ENCODE results near the gene PXMP4.
"Not testable (repeated sequence)": the region's sequence is repeated elsewhere in the genome, so short reads cannot be mapped to it uniquely, and the experiment has no call there.

The PXMP4 gene

DNA sequence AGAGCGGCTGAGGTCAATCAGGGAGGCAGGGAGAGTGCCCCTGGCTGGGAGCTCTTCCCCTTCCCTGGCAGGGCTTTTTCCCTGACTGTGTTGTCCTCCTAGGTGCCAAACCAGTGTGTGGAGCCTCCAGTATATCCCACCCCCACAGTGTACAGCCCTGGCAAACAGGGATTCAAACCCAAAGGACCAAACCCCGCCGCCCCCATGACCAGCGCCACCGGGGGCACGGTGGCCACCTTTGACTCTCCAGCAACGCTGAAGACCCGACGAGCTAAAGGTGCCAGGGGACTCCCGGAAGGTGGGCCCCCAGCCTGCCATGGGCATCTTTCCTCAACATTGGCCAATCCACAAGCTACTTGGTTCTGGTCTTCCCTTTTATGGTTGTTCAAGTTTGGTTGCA, 36.9 kb upstream of the PXMP4 start:
- Histone ChIP-seq H3K27me3 (ENCODE audit: insufficient read depth, low read length) (no peaks in the 10 kb centered on the region), H3K4ac (ENCODE audit: low read depth, low read length) (no peak overlapping the region), H2BK5ac (ENCODE audit: low read depth, low read length, poor library complexity) (no peak overlapping the region), H3K14ac (ENCODE audit: low read length) (no peak overlapping the region), H3K36me3 (ENCODE audit: control insufficient read depth in 1 of 2, insufficient read depth in 2 of 2, low read length in 2 of 2) (peaks cover 9 to 13% of the 10 kb centered on the region in 2 experiments), H3K79me1 (ENCODE audit: low read length) (no peaks in the 10 kb centered on the region), H3K79me2 (ENCODE audit: control insufficient read depth, insufficient read depth, low read length, poor library complexity) (no peaks in the 10 kb centered on the region), H2AK5ac (ENCODE audit: low read length) (no peak overlapping the region), H2BK12ac (ENCODE audit: low read length) (no peak overlapping the region), H3K4me2 (ENCODE audit: low read length) (no peak overlapping the region), H2AFZ (ENCODE audit: insufficient read depth, low read length, poor library complexity) (no peak overlapping the region), H2BK120ac (ENCODE audit: insufficient read depth, low read length, poor library complexity) (no peak overlapping the region), H3K4me1 (ENCODE audit: control insufficient read depth in 1 of 2, insufficient read depth in 2 of 2, low read length in 2 of 2) (peaks cover 0 to 5% of the 10 kb centered on the region in 2 experiments), H4K91ac (ENCODE audit: low read depth, low read length) (no peak overlapping the region), H3K27ac (ENCODE audit: low read depth, low read length) (no peak overlapping the region), H3K9ac (ENCODE audit: low read length) (no peak overlapping the region), H3K9me3 (ENCODE audit: insufficient read depth, low read depth, low read length) (peaks cover 2% of the 10 kb centered on the region), H3K23ac (ENCODE audit: low read length) (no peak overlapping the region), H4K12ac (ENCODE audit: low read depth, low read length) (no peak overlapping the region), H3K18ac (ENCODE audit: low read length) (no peak overlapping the region), H4K8ac (ENCODE audit: low read depth, low read length) (no peak overlapping the region), H3K4me3 (ENCODE audit: low read depth, low read length) (no peak overlapping the region)
- no peak for DNase-seq
- WGBS (ENCODE audit: extremely low coverage, insufficient coverage, insufficient read length), result no CpG with 5 or more reads among the region's 10 CpGs

DNA sequence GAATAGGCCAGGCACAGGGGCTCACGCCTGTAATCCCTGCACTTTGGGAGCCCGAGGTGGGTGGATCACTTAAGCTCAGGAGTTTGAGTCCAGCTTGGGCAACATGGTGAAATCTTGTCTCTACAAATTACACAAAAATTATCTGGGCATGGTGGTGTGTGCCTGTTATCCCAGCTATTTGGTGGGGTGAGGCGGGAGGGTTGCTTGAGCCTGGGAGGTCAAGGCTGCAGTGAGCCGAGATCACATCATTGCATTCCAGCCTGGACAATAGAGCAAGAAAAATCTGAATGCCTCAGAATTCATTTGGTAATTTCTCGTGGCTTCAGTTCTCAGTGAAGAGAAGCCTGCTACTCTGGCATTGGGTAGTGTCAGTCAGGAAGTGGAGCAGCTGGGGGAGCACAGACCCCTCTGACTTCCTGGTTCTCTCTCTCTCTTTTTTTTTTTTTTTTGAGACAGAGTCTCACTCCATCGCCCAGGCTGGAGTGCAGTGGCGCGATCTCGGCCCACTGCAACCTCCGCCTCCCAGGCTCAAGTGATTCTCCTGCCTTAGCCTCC, 35.9 kb upstream of the PXMP4 start:
- H3K4ac ChIP-seq (ENCODE audit: low read depth, low read length); H2AFZ ChIP-seq (ENCODE audit: insufficient read depth, low read length, poor library complexity); H2AK5ac ChIP-seq (ENCODE audit: low read length); H2BK12ac ChIP-seq (ENCODE audit: low read length); H2BK120ac ChIP-seq (ENCODE audit: insufficient read depth, low read length, poor library complexity); H3K4me2 ChIP-seq (ENCODE audit: low read length); H4K8ac ChIP-seq (ENCODE audit: low read depth, low read length); DNase-seq; H3K79me1 ChIP-seq (ENCODE audit: low read length); H4K91ac ChIP-seq (ENCODE audit: low read depth, low read length); H3K4me1 ChIP-seq (ENCODE audit: control insufficient read depth in 1 of 2, insufficient read depth in 2 of 2, low read length in 2 of 2); H3K14ac ChIP-seq (ENCODE audit: low read length); H2BK5ac ChIP-seq (ENCODE audit: low read depth, low read length, poor library complexity); H3K27me3 ChIP-seq (ENCODE audit: insufficient read depth, low read length); H3K4me3 ChIP-seq (ENCODE audit: low read depth, low read length); H3K18ac ChIP-seq (ENCODE audit: low read length); H3K23ac ChIP-seq (ENCODE audit: low read length); H3K9ac ChIP-seq (ENCODE audit: low read length); H3K79me2 ChIP-seq (ENCODE audit: control insufficient read depth, insufficient read depth, low read length, poor library complexity); H4K12ac ChIP-seq (ENCODE audit: low read depth, low read length); H3K27ac ChIP-seq (ENCODE audit: low read depth, low read length); H3K9me3 ChIP-seq (ENCODE audit: insufficient read depth, low read depth, low read length): not testable (repeated sequence)
- WGBS (ENCODE audit: extremely low coverage, insufficient coverage, insufficient read length), result no CpG with 5 or more reads among the region's 10 CpGs
- peaks cover 9 to 11% of the 10 kb centered on the region in 2 experiments for H3K36me3 ChIP-seq (ENCODE audit: control insufficient read depth in 1 of 2, insufficient read depth in 2 of 2, low read length in 2 of 2)

DNA sequence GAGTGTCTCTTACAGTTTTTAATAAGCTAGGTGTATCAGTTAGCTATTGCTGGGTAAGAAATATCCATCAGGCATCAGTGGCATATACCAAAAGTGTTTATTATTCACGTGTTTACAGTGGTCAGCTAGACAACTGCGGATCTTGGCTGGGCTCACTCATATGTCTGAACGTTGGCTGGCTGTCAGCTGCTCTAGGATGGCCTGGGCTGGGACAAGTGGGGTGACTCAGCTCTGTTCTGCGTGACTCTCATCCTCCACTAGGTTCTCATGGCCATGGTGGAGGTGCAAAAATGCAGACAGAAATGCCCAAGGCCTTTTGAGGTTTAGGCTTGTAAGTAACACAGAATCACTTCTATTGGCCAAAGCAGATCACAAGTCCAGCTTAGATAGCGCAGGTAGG, 33.7 kb upstream of the PXMP4 start:
- H3K27me3 ChIP-seq (ENCODE audit: insufficient read depth, low read length), result no peaks in the 10 kb centered on the region
- H3K27ac ChIP-seq (ENCODE audit: low read depth, low read length), result no peak overlapping the region
- H2BK5ac ChIP-seq (ENCODE audit: low read depth, low read length, poor library complexity), result no peak overlapping the region
- H2BK120ac ChIP-seq (ENCODE audit: insufficient read depth, low read length, poor library complexity), result no peak overlapping the region
- H3K9ac ChIP-seq (ENCODE audit: low read length), result no peak overlapping the region
- peaks cover 2% of the 10 kb centered on the region for H3K9me3 ChIP-seq (ENCODE audit: insufficient read depth, low read depth, low read length)
- no CpG with 5 or more reads among the region's 5 CpGs for WGBS (ENCODE audit: extremely low coverage, insufficient coverage, insufficient read length)
- no peak overlapping the region for H4K12ac ChIP-seq (ENCODE audit: low read depth, low read length)
- H3K23ac ChIP-seq (ENCODE audit: low read length), result no peak overlapping the region
- H3K18ac ChIP-seq (ENCODE audit: low read length), result no peak overlapping the region
- H2BK12ac ChIP-seq (ENCODE audit: low read length), result no peak overlapping the region
- no peaks in the 10 kb centered on the region for H3K79me2 ChIP-seq (ENCODE audit: control insufficient read depth, insufficient read depth, low read length, poor library complexity)
- no peak overlapping the region for H3K4me3 ChIP-seq (ENCODE audit: low read depth, low read length)
- no peak overlapping the region for H2AFZ ChIP-seq (ENCODE audit: insufficient read depth, low read length, poor library complexity)
- peaks cover 9% of the 10 kb centered on the region in 2 experiments for H3K36me3 ChIP-seq (ENCODE audit: control insufficient read depth in 1 of 2, insufficient read depth in 2 of 2, low read length in 2 of 2)
- no peak overlapping the region for H4K8ac ChIP-seq (ENCODE audit: low read depth, low read length)
- no peaks in the 10 kb centered on the region for H3K79me1 ChIP-seq (ENCODE audit: low read length)
- H4K91ac ChIP-seq (ENCODE audit: low read depth, low read length), result no peak overlapping the region
- H3K4me1 ChIP-seq (ENCODE audit: control insufficient read depth in 1 of 2, insufficient read depth in 2 of 2, low read length in 2 of 2), result peaks cover 0 to 5% of the 10 kb centered on the region in 2 experiments
- DNase-seq, result no peak
- no peak overlapping the region for H3K4me2 ChIP-seq (ENCODE audit: low read length)
- no peak overlapping the region for H3K4ac ChIP-seq (ENCODE audit: low read depth, low read length)
- H2AK5ac ChIP-seq (ENCODE audit: low read length), result no peak overlapping the region
- H3K14ac ChIP-seq (ENCODE audit: low read length), result no peak overlapping the region

DNA sequence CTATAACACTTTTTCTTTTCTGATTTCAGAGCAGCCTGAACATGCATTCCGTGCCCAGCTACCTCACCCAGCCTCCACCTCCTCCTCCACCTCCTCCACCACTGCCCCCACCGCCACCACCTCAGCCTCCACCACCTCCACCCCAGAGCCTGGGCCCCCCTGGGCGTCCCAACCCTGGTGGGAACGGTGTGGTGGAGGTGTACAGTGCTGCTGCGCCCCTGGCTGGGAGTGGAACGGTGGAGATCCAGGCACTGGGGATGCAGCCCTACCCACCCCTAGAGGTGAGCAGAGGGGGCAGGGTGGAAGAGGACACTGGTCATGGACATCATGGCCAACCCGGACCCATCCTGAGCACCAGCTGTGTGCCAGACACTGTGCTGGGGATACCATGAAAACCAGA, 33.0 kb upstream of the PXMP4 start:
- Histone ChIP-seq H3K9ac (ENCODE audit: low read length) (no peak overlapping the region), H3K27me3 (ENCODE audit: insufficient read depth, low read length) (no peaks in the 10 kb centered on the region), H3K79me2 (ENCODE audit: control insufficient read depth, insufficient read depth, low read length, poor library complexity) (no peaks in the 10 kb centered on the region), H4K8ac (ENCODE audit: low read depth, low read length) (no peak overlapping the region), H3K4me1 (ENCODE audit: control insufficient read depth in 1 of 2, insufficient read depth in 2 of 2, low read length in 2 of 2) (peaks cover 0 to 5% of the 10 kb centered on the region in 2 experiments), H3K27ac (ENCODE audit: low read depth, low read length) (no peak overlapping the region), H3K79me1 (ENCODE audit: low read length) (no peaks in the 10 kb centered on the region), H2BK5ac (ENCODE audit: low read depth, low read length, poor library complexity) (no peak overlapping the region), H3K18ac (ENCODE audit: low read length) (no peak overlapping the region), H3K4me2 (ENCODE audit: low read length) (no peak overlapping the region), H2BK120ac (ENCODE audit: insufficient read depth, low read length, poor library complexity) (no peak overlapping the region), H3K4ac (ENCODE audit: low read depth, low read length) (no peak overlapping the region), H2AFZ (ENCODE audit: insufficient read depth, low read length, poor library complexity) (no peak overlapping the region), H3K4me3 (ENCODE audit: low read depth, low read length) (no peak overlapping the region), H2BK12ac (ENCODE audit: low read length) (no peak overlapping the region), H4K12ac (ENCODE audit: low read depth, low read length) (no peak overlapping the region), H3K36me3 (ENCODE audit: control insufficient read depth in 1 of 2, insufficient read depth in 2 of 2, low read length in 2 of 2) (peaks cover 6 to 9% of the 10 kb centered on the region in 2 experiments), H4K91ac (ENCODE audit: low read depth, low read length) (no peak overlapping the region), H2AK5ac (ENCODE audit: low read length) (no peak overlapping the region), H3K14ac (ENCODE audit: low read length) (no peak overlapping the region), H3K9me3 (ENCODE audit: insufficient read depth, low read depth, low read length) (peaks cover 2% of the 10 kb centered on the region), H3K23ac (ENCODE audit: low read length) (no peak overlapping the region)
- DNase-seq, result no peak
- no CpG with 5 or more reads among the region's 7 CpGs for WGBS (ENCODE audit: extremely low coverage, insufficient coverage, insufficient read length)
